ENCODE measurements around the gene DET1. TPM values are rescaled to one million over a fixed set of nuclear protein-coding genes. Genes with fewer than 3 reads are reported as not detected.

Gene DET1
- total and polyA plus RNA-seq, 2 of the 13 experiments (the other 11 are each of a cell fraction or from before 2014, with no cell fraction given): 2.2 to 4.2 TPM

DNA sequence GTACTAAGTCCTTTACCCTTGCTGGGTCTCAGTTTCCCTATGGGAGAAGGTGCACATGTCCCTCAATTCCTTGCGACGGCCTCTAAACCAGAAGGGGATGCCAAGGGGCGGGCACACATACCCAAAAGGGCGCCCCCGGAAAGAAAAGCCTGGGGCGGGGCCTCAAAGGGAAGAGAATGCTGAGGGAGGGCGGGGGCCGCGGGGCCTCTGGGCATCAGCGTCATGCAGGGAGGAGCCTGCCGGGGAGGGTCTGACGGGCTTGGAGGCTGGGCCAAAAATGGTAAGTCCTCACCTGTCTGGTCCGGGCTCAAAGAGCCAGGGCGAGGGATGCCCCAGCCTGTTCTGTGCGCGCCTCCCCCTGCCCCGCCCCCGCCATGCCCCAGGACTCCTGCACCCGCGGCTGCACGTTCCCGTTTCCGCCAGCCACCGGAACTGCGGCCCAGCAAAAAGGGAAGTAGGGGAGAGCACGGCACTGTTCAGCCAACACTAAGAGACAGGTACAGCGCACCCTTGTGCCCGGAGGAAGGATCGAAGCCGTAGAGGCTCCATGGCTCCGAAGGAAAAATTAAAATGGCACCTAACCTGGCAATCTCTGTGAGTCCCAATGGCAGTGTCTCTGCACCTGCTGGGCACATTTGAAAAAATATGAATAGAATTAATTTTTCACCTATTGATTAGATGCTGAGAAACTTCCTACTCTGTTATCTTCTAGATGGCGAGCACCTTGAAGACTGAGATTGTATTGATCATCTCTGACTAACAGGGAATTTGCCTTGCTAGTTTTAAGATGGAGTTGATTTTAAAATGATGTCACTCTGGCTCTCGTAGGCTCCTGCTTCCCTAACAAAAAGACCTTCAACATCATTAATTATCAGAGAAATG, at the start of gene DET1 (continued):
- TF ChIP-seq TIGD3 (CRISPR knock-in tag; IDR thresholded peaks at IDR 0.05; ENCODE audit: borderline replicate concordance) (no peak), REL (CRISPR knock-in tag; conservative IDR thresholded peaks at IDR 0.05) (no peak), ZNF773 (CRISPR knock-in tag; IDR thresholded peaks at IDR 0.05; ENCODE audit: borderline replicate concordance) (no peak), ZNF329 (CRISPR knock-in tag; IDR thresholded peaks at IDR 0.05; ENCODE audit: low read depth) (no peak), ZNF350 (CRISPR knock-in tag; IDR thresholded peaks at IDR 0.05; ENCODE audit: borderline replicate concordance, low read depth) (peak; percentile 51; the same call in 1 of the 2 replicates), FOXP1 (IDR thresholded peaks at IDR 0.05) (no peak), FOXP1 (CRISPR knock-in tag; IDR thresholded peaks at IDR 0.05) (no peak), SUZ12 (IDR thresholded peaks at IDR 0.05; ENCODE audit: low read depth, low read length) (no peak), MED1 (CRISPR knock-in tag; IDR thresholded peaks at IDR 0.05) (no peak; the same call in 1 of the 2 replicates), MYPOP (CRISPR knock-in tag; IDR thresholded peaks at IDR 0.05) (no peak), MXD4 (CRISPR knock-in tag; IDR thresholded peaks at IDR 0.05) (no peak), ZNF44 (CRISPR knock-in tag; IDR thresholded peaks at IDR 0.05) (no peak), ZNF790 (CRISPR knock-in tag; IDR thresholded peaks at IDR 0.05; ENCODE audit: borderline replicate concordance) (0 out of 2 replicates have a peak, but pooled peaks have one; percentile 14), ZUFSP (CRISPR knock-in tag; IDR thresholded peaks at IDR 0.05; ENCODE audit: borderline replicate concordance) (no peak), ZNF12 (CRISPR knock-in tag; IDR thresholded peaks at IDR 0.05) (no peak), ZSCAN30 (CRISPR knock-in tag; IDR thresholded peaks at IDR 0.05) (no peak), TAF1 (CRISPR knock-in tag; IDR thresholded peaks at IDR 0.05) (peak; percentile 32; the same call in 1 of the 2 replicates), ZFP36L2 (CRISPR knock-in tag; IDR thresholded peaks at IDR 0.05) (no peak), KLF9 (CRISPR knock-in tag; IDR thresholded peaks at IDR 0.05; ENCODE audit: low read depth) (no peak), MAFG (CRISPR knock-in tag; IDR thresholded peaks at IDR 0.05) (no peak), ZNF552 (CRISPR knock-in tag; IDR thresholded peaks at IDR 0.05; ENCODE audit: borderline replicate concordance) (no peak), ZNF382 (CRISPR knock-in tag; IDR thresholded peaks at IDR 0.05; ENCODE audit: borderline replicate concordance) (no peak), U2AF1 (optimal IDR thresholded peaks at IDR 0.05; ENCODE audit: low read depth, low read length) (no peak), CBX1 (IDR thresholded peaks at IDR 0.05; ENCODE audit: low read depth) (peak; percentile 99), ZNF816 (CRISPR knock-in tag; IDR thresholded peaks at IDR 0.05; ENCODE audit: borderline replicate concordance) (no peak), ZNF75D (CRISPR knock-in tag; IDR thresholded peaks at IDR 0.05; ENCODE audit: borderline replicate concordance) (no peak)
- TF ChIP-seq, protein P1, sequence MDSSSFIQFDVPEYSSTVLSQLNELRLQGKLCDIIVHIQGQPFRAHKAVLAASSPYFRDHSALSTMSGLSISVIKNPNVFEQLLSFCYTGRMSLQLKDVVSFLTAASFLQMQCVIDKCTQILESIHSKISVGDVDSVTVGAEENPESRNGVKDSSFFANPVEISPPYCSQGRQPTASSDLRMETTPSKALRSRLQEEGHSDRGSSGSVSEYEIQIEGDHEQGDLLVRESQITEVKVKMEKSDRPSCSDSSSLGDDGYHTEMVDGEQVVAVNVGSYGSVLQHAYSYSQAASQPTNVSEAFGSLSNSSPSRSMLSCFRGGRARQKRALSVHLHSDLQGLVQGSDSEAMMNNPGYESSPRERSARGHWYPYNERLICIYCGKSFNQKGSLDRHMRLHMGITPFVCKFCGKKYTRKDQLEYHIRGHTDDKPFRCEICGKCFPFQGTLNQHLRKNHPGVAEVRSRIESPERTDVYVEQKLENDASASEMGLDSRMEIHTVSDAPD (CRISPR knock-in tag; IDR thresholded peaks at IDR 0.05): no peak
